ENCODE measurements around the gene UTP20.
"Not testable (repeated sequence)": the region's sequence is repeated elsewhere in the genome, so short reads cannot be mapped to it uniquely, and the experiment has no call there.

Gene UTP20

DNA sequence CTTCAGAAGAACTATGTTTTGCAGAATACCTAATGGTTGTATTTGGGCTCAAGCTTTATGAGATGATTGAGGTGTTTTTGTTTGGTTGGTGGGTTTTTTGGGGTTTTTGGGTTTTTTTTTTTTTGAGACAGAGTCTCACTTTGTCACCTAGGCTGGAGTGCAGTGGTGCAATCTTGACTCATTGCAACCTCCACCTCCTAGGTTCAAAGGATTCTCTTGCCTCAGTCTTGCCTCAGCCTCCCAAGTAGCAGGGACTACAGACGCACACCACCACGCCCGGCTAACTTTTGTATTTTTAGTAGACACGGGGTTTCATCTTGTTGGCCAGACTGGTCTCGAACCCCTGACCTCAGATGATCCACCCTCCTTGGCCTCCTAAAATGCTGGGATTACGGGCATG is 88.1 kb downstream of the UTP20 start:
- ATAC-seq, result no peak
- no peak for DNase-seq (ENCODE audit: low spot score in 2 of 2)
- H3K9me3 Mint-ChIP-seq, result no peaks in the 10 kb centered on the region
- no peak overlapping the region for H3K4me3 Mint-ChIP-seq
- peaks cover 6% of the 10 kb centered on the region for H3K4me1 Mint-ChIP-seq
- H3K27ac Mint-ChIP-seq, result no peak overlapping the region
- H3K36me3 Mint-ChIP-seq, result peaks cover 99% of the 10 kb centered on the region

- ATAC-seq, result no peak
- peaks cover 6% of the 10 kb centered on the region for H3K4me1 Mint-ChIP-seq
- H3K36me3 Mint-ChIP-seq, result peaks cover 96% of the 10 kb centered on the region
These were observed 92.5 kb downstream of the UTP20 start for GRCh38 chr12:101372431-101372830.

DNA sequence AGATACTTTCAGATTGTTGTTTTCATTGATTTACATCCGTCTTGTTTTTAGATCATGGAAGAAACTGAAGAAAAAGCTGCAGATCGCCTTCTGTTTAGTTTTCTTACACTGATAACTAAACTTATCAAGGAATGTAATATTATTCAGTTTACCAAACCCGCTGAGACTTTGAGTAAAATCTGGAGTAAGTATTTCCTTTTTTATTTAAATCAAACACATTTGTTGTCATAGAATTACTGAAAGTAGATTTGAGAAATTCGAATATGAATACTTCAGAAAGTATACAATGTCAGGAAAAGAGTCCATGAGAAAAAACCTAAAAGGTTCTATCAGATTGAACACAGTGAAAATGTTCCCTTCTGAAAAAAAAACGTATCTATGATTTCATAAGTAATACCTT is 95.7 kb downstream of the UTP20 start:
- peak overlapping the region; percentile 66 for H3K27ac Mint-ChIP-seq
- peaks cover 94% of the 10 kb centered on the region for H3K36me3 Mint-ChIP-seq
- H3K4me1 Mint-ChIP-seq, result peaks cover 6% of the 10 kb centered on the region
- ATAC-seq (peak; percentile 53), DNase-seq (ENCODE audit: low spot score in 2 of 2) (no peak)
- H3K4me3 Mint-ChIP-seq, result no peak overlapping the region
- no peaks in the 10 kb centered on the region for H3K9me3 Mint-ChIP-seq

More at GRCh38 chr12:101372431-101372830, 92.5 kb downstream of the UTP20 start:
- Mint-ChIP-seq H3K4me3 (no peak overlapping the region), H3K27ac (no peak overlapping the region), H3K9me3 (no peaks in the 10 kb centered on the region)
- DNase-seq (ENCODE audit: low spot score in 2 of 2), result no peak

GRCh38 chr12:101379149-101379548 is 99.2 kb downstream of the UTP20 start:
- no peak for ATAC-seq
- Mint-ChIP-seq H3K36me3 (peaks cover 95% of the 10 kb centered on the region), H3K27ac (peak overlapping the region; percentile 9)

DNA sequence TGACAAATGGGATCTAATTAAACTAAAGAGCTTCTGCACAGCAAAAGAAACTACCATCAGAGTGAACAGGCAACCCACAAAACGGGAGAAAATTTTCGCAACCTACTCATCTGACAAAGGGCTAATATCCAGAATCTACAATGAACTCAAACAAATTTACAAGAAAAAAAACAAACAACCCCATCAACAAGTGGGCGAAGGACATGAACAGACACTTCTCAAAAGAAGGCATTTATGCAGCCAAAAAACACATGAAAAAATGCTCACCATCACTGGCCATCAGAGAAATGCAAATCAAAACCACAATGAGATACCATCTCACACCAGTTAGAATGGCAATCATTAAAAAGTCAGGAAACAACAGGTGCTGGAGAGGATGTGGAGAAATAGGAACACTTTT is 111.3 kb downstream of the UTP20 start:
- ATAC-seq; DNase-seq (ENCODE audit: low spot score in 2 of 2); H3K4me1 Mint-ChIP-seq; H3K4me3 Mint-ChIP-seq; H3K9me3 Mint-ChIP-seq; H3K27ac Mint-ChIP-seq: not testable (repeated sequence)
- H3K36me3 Mint-ChIP-seq, result peaks cover 63% of the 10 kb centered on the region

More at GRCh38 chr12:101379149-101379548, 99.2 kb downstream of the UTP20 start:
- peaks cover 6% of the 10 kb centered on the region for H3K4me1 Mint-ChIP-seq
- H3K4me3 Mint-ChIP-seq, result no peak overlapping the region
- no peaks in the 10 kb centered on the region for H3K9me3 Mint-ChIP-seq
- DNase-seq (ENCODE audit: low spot score in 2 of 2), result no peak

GRCh38 chr12:101407049-101407435 is 127.1 kb downstream of the UTP20 start:
- ATAC-seq (peak; percentile 67), DNase-seq (ENCODE audit: low spot score in 2 of 2) (no peak)
- peaks cover 21% of the 10 kb centered on the region for H3K4me1 Mint-ChIP-seq

DNA sequence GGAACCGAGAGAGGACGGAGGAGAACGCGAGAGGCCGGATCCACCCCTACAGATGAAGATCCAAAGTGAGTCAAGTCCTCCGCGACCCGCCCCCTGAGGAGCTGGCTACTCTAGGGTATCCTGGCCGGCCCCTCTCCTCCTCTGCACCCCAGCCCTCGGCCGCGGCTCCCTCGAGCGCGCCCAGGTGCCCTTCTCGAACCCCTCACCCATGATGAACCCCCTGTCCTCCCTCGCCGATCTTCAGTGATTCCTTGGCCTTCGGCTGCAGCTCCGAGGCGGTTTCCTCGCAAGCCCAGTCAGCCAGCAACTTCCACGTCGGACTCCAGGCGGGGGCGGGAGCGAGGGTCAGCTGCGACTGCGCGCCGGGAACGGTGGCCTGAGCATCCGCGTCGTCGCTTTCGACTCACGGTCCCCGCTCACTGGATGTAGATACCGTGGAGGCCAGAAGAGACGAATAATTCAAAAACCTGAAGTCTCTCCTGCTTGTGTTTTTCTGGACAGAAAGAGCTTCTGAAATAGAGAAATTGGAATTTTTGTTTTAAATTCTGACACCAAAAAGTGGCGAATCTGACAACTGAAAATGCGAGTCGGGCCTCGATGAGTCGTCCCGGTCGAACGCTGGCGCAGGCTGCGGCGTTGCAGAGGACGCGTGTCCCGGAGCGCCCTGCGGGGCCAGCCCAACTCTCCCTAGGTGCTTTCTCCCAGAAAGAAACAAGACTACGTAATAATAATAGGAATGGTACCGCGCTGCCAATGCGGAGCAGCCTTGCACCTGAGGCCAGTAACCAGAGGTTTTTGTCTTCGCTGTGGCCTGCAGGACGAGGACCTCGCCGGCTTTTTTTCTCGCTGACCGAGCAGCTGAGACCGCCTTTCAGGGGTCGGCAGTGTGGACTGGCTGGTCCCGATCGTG is 127.8 kb downstream of the UTP20 start, which contains the start of gene ARL1:
Gene ARL1, minus strand, starts transcription at position 337 of the 910 bp plus-strand sequence. Its CDS starts 127 bp downstream, at position 210.
- Mint-ChIP-seq H3K4me1 (peaks cover 21% of the 10 kb centered on the region), H3K4me3 (peak within 1 kb of the TSS; percentile 98), H3K27ac (peak within 1 kb of the TSS; percentile 99), H3K36me3 (peaks cover 34% of the 10 kb centered on the region), H3K9me3 (no peaks in the 10 kb centered on the region)
- peak; percentile 89 for ATAC-seq
- DNase-seq (ENCODE audit: low spot score in 2 of 2), result peak; percentile 80 to 92

More at GRCh38 chr12:101407049-101407435, 127.1 kb downstream of the UTP20 start:
- Mint-ChIP-seq H3K9me3 (no peaks in the 10 kb centered on the region), H3K4me3 (peak overlapping the region; percentile 98), H3K27ac (peak overlapping the region; percentile 99), H3K36me3 (peaks cover 40% of the 10 kb centered on the region)

GRCh38 chr12:101410169-101410568 is 130.3 kb downstream of the UTP20 start:
- Mint-ChIP-seq H3K36me3 (peaks cover 13% of the 10 kb centered on the region), H3K4me1 (peaks cover 15% of the 10 kb centered on the region)
- not testable (repeated sequence) for H3K9me3 Mint-ChIP-seq; ATAC-seq; H3K27ac Mint-ChIP-seq; H3K4me3 Mint-ChIP-seq; DNase-seq (ENCODE audit: low spot score in 2 of 2)

- Mint-ChIP-seq H3K27ac (no peak overlapping the region), H3K4me1 (no peaks in the 10 kb centered on the region)
- no peak for ATAC-seq
These were observed 134.7 kb downstream of the UTP20 start for GRCh38 chr12:101414533-101415119.

GRCh38 chr12:101415228-101415627 is 135.3 kb downstream of the UTP20 start:
- H3K9me3 Mint-ChIP-seq, result no peaks in the 10 kb centered on the region
- no peak overlapping the region for H3K4me3 Mint-ChIP-seq
- no peak overlapping the region for H3K27ac Mint-ChIP-seq
- no peaks in the 10 kb centered on the region for H3K36me3 Mint-ChIP-seq
- H3K4me1 Mint-ChIP-seq, result no peaks in the 10 kb centered on the region
- DNase-seq (ENCODE audit: low spot score in 2 of 2) (no peak), ATAC-seq (no peak)

More at GRCh38 chr12:101414533-101415119, 134.7 kb downstream of the UTP20 start:
- no peak for DNase-seq (ENCODE audit: low spot score in 2 of 2)
- no peak overlapping the region for H3K4me3 Mint-ChIP-seq
- H3K36me3 Mint-ChIP-seq, result no peaks in the 10 kb centered on the region
- no peaks in the 10 kb centered on the region for H3K9me3 Mint-ChIP-seq

DNA sequence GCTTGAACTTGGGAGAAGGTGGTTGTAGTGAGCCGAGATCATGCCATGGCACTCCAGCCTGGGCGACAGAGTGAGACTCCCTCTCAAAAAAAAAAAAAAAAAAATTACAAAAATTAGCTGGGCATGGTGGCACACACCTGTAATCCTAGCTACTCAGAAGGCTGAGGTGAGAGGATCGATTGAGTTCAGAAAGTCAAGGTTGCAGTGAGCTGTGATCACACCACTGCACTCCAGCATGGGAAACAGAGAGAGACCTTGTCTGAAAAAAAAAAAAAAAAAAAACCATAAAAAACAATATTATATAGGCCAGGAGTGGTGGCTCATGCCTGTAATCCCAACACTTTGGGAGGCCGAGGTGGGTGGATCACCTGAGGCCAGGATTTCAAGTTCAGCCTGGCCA is 142.2 kb downstream of the UTP20 start:
- not testable (repeated sequence) for H3K4me1 Mint-ChIP-seq; H3K27ac Mint-ChIP-seq; H3K36me3 Mint-ChIP-seq; ATAC-seq; DNase-seq (ENCODE audit: low spot score in 2 of 2); H3K4me3 Mint-ChIP-seq; H3K9me3 Mint-ChIP-seq

DNA sequence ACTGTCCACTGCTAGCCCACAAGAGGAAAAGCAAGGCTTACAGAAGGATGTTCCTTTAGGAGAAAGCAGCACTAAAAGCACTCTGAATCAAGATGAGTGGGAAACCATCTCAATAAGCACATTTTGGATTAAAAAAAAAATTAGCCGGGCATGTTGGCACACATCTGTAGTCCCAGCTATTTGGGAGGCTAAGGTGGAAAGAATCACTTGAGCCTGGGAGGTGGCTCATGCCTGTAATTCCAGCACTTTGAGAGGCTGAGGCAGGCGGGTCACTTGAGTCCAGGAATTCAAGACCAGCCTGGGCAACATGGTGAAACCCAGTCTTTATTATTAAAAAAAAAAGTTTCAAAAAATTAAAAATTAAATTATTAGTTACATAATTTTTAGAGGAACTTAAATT is 144.7 kb downstream of the UTP20 start:
- Mint-ChIP-seq H3K4me3 (no peak overlapping the region), H3K4me1 (no peaks in the 10 kb centered on the region), H3K27ac (no peak overlapping the region), H3K36me3 (no peaks in the 10 kb centered on the region), H3K9me3 (no peaks in the 10 kb centered on the region)
- ATAC-seq (no peak), DNase-seq (ENCODE audit: low spot score in 2 of 2) (no peak)

DNA sequence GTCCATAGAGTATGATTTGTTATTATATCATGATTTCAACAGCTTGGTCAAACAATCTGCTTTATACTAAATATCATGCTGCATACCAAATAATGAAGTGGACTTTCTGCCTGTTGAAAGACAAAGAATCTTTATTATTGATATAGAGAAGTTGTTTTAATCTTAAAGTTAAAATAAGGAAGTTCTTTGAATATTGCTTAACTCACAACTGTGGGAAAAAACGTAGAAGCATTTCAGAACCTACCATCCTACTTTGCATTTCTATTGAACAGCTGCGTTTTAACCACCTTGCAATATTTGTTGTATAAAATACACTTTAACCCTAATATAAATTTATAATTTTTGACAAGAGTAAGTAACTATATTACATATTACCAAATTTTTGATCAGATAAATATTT is 150.6 kb downstream of the UTP20 start:
- no peaks in the 10 kb centered on the region for H3K4me1 Mint-ChIP-seq
- H3K27ac Mint-ChIP-seq, result no peak overlapping the region
- no peak overlapping the region for H3K4me3 Mint-ChIP-seq
- ATAC-seq (no peak), DNase-seq (ENCODE audit: low spot score in 2 of 2) (no peak)
- no peaks in the 10 kb centered on the region for H3K36me3 Mint-ChIP-seq
- no peaks in the 10 kb centered on the region for H3K9me3 Mint-ChIP-seq

- Mint-ChIP-seq H3K36me3 (no peaks in the 10 kb centered on the region), H3K27ac (no peak overlapping the region), H3K4me3 (no peak overlapping the region), H3K9me3 (no peaks in the 10 kb centered on the region), H3K4me1 (no peaks in the 10 kb centered on the region)
- no peak for DNase-seq (ENCODE audit: low spot score in 2 of 2)
- no peak for ATAC-seq
These were observed 156.2 kb downstream of the UTP20 start for GRCh38 chr12:101436136-101436535.

Measured in stimulated activated effector memory CD8-positive, alpha-beta T cell treated with anti-CD3 and anti-CD28 coated beads, Interleukin-12 subunit alpha, Interleukin-12 subunit beta, amount 100 ng/mL, for 72 hours (primary cell).